Activated effector memory CD4-positive, alpha-beta T cell treated with anti-CD3 and anti-CD28 coated beads, Interleukin-2, amount 50 U/mL, for 16 hours (primary cell): ENCODE data around the gene MBOAT2.
"Not testable (repeated sequence)": the region's sequence is repeated elsewhere in the genome, so short reads cannot be mapped to it uniquely, and the experiment has no call there.

ENCODE experiments used
- DNase-seq: peaks from one replicate; pipeline ENCODE4 v3.0.0-alpha.2; 2020

MBOAT2 gene

DNA sequence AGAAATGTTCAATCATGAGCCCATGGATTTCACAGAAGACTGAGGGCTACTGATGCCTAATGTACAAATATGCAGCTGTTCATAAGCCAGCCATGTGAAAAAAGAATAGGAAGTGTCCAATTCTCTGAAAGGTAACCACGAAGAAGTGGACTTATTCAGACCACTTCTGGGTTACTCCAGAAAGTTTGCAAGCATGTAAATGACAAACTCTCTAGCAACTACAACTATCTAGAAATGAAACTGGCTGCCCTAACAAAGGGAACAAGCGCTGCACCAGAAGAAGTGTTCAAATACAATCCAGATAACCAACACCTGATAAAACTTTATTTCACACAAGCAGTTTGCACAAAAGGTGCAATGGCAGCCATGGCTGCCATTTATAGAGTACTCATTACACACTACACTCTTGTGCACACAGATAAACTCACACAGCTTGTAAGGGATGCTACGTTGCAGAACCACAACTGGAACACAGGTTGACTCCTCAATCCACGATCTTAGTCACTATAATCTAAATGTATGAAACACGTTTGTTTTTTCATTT is 13.9 kb downstream of the MBOAT2 start:
- no peak for DNase-seq

GRCh38 chr2:8987410-8987809 is 16.1 kb downstream of the MBOAT2 start:
- no peak for DNase-seq

DNA sequence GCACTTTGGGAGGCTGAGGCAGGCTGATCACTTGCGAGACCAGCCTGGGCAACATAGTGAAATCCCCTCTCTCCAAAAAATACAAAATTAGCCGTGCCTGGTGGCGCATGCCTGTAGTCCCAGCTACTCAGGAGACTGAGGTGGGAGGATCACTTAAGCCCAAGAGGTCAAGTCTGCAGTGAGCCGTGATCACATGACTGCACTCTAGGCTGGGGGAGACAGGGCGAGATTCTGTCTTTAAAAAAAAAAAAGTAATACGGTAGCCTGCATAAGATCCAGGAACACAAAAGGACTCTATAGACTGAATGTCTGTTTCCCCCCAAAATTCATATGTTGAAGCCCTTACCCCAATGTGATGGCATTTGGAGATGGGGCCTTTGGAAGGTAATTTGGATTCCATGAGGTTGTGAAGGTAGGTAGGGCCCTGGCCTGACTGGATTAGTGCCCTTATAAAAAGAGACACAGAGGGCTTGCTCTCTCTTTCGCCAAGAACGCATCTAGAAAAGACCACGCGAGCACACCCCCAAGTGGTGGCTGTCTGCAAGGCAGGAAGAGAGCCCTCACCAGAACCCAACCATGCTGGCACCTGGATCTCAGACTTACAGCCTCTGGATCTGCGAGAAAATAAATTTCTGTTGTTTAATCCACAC is 17.0 kb downstream of the MBOAT2 start:
- no peak for DNase-seq

GRCh38 chr2:8985561-8986326 is 17.7 kb downstream of the MBOAT2 start:
- DNase-seq = no peak

DNA sequence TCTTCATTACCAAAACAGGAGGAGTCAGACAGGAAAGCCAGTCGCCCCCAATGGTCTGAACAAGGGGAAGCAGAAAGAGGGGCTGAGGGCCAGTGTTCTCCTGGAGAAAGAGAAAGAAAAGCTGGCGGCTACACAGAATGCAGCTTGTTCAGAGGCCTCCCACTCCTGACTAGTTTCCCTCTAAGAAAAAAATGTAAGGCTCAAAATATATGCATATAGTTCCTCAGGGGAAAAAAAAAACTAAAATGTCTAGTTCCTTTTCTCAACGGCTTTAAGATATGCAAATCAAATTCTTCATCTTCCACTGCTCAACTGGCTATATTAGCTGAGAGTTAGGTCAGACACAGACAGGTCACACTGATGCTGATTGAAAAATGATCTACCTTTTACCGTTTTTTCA is 18.6 kb downstream of the MBOAT2 start:
- DNase-seq = no peak

GRCh38 chr2:8984157-8984556 is 19.3 kb downstream of the MBOAT2 start:
- DNase-seq = no peak

GRCh38 chr2:8983571-8983970 is 19.9 kb downstream of the MBOAT2 start:
- DNase-seq = no peak

GRCh38 chr2:8981876-8982275 is 21.6 kb downstream of the MBOAT2 start:
- no peak for DNase-seq

DNA sequence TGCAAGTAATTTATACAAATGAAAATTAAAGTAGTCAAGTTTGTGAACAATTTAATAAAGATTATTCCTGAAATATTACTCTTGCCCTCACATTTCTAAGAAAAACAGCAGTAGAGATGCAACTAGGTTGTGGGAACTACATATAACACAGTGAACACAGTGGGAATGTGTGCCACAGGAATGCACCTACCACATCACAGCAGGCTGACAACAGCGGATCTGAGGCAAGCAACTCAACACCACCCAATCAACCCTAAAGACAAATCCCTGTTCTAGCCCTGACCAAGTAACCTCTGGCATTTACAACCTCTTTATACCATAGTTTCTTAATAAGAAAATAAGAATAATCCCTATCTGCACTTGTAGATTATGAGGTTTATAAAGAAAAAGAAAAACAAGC is 23.4 kb downstream of the MBOAT2 start:
- DNase-seq = no peak

DNA sequence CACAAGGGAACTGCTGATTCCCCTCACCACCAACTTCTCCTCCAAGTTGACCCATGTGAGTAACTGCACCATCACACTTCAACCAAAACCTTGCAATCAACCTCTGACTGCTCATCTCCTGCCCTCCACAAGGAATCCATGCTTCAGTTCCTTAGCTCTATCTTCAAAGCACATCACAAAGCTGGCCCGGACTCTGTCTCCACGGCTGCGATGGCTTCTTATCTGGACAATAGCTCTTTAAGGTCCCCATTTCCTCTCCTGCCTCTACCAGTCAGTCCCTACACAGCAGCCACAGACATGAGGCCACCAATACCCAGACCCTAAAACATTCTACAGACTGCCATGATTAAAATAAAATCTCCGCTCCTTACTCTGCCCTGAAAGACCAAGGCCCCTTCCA is 25.7 kb downstream of the MBOAT2 start:
- DNase-seq = no peak

GRCh38 chr2:8976442-8977259 is 26.8 kb downstream of the MBOAT2 start:
- DNase-seq = no peak

DNA sequence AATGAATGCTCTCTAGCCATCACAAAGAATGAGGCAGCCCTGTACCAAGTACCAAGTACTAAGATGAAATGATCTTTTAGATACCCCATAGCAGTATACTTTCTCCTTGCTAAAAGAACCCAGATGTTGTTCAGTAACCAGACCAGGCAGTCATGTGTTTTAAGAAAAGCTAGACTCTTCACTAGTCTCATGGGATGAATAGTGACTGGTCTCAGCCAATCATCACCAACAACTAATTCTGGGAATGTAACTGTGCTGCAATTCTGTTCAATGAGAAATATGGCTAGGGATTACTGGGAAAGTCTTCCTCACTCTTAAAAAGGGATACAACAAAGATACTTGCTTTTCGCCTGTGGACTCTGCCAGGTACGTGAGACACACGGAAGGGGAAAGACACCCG is 29.5 kb downstream of the MBOAT2 start:
- no peak for DNase-seq

DNA sequence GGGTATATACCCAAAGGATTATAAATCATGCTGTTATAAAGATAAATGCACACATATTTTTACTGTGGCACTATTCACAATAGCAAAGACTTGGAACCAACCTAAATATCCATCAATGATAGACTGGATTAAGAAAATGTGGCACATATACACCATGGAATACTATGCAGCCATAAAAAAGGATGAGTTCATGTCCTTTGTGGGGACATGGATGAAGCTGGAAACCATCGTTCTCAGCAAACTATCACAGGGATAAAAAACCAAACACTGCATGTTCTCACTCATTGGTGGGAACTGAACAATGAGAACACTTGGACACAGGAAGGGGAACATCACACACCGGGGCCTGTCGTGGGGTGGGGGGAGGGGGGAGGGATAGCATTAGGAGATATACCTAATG is 30.5 kb downstream of the MBOAT2 start:
- not testable (repeated sequence) for DNase-seq

DNA sequence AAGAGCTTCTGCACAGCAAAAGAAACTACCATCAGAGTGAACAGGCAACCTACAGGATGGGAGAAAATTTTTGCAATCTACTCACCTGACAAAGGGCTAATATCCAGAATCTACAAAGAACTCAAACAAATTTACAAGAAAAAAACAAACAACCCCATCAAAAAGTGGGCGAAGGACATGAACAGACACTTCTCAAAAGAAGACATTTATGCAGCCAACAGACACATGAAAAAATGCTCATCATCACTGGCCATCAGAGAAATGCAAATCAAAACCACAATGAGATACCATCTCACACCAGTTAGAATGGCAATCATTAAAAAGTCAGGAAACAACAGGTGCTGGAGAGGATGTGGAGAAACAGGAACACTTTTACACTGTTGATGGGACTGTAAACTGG is 30.9 kb downstream of the MBOAT2 start:
- not testable (repeated sequence) for DNase-seq

DNA sequence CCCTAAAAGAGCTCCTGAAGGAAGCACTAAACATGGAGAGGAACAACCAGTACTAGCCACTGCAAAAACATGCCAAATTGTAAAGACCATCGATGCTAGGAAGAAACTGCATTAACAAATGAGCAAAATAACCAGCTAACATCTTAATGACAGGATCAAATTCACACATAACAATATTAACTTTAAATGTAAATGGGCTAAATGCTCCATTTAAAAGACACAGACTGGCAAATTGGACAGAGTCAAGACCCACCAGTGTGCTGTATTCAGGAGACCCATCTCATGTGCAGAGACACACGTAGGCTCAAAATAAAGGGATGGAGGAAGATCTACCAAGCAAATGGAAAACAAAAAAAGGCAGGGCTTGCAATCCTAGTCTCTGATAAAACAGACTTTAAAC is 34.1 kb downstream of the MBOAT2 start:
- not testable (repeated sequence) for DNase-seq

GRCh38 chr2:8966123-8966908 is 37.2 kb downstream of the MBOAT2 start:
- DNase-seq = no peak

- no peak for DNase-seq
Observed at GRCh38 chr2:8965216-8965969, 38.1 kb downstream of the MBOAT2 start.

- DNase-seq = no peak
Observed at GRCh38 chr2:8962890-8963289, 40.6 kb downstream of the MBOAT2 start.

DNA sequence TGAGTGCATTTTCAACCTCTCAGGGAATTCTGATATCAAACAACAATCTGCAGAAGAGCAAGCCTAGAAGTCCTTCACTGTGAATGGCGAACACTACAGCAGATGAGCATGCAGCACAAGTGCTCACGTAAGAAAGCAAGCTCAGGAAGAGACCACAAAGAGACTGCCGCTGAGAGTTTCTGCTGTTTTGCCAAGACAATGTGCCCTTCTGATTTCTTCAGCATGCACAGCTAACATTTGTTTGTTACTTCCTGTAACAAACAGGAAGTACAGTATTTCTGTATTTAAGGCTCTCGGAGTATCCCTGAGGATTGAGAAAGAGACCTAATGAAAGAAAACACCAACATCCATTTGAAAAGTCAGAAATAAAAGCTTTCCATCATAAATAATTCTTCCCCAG is 45.9 kb downstream of the MBOAT2 start:
- no peak for DNase-seq

DNA sequence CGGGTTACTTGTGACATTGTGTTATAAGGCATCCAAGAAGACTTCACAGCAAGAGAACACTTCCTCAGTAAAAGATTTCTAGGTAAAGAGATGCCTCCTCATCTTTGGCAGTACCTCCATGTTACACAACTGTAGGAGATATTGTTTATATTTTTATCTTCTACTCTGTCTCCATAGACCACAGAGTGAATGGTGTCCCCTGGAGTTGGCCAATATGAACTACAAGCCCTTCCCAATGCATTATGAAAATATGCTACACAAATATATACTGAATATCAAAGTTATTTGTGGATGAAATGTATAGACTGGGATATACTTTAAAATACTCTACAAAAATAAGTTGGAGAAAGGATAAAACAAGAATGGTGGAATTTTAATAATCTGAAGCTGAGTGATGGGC is 46.7 kb downstream of the MBOAT2 start:
- no peak for DNase-seq

DNA sequence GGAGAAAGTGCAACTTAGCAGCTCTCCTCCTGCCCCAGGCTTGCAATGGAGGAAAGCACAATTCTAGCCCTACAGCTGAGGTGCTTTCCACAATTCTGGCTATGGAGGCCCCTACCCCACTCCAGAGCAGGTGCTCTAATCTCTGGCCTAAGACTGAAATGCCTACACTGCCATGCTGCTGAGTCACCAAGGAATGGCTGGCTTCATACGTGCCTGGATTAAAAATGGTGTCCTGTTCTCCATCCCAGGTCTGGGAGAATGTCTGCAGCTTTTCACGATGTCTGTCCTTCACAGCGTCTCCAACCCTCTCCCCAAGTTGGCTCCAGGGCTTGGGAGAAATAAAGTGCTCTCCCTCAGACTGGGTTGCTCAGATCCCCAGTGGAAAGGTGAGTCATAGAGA is 48.5 kb downstream of the MBOAT2 start:
- DNase-seq = no peak

DNA sequence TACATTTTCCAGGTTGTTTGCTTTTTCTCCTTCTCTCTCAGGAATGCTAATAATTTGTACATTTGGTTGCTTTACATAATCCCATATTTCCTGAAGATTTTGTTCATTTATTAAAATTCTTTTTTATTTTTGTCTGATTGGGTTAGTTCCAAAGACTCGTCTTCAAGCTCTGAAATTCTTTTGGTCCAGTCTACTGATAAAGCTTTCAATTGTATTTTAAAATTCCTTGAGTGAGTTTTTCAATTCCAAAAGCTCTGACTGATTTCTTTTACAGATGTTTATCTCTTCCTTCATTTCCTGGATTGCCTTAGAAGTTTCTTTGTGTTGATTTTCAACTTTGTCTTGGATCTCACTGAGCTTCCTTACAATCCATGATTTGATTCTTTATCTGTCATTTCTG is 50.0 kb downstream of the MBOAT2 start:
- no peak for DNase-seq
